Panc1 (cell line): ENCODE results near the gene RPL13. TPM values are rescaled to one million over a fixed set of nuclear protein-coding genes. Genes with fewer than 3 reads are reported as not detected.

Experiments used
- ATAC-seq: fragments of 200-7000 bp; cut with Tn5 transposase; 2 replicates; pipeline ENCODE4 v1.9.1; 2020; ENCODE audit warnings: mild to moderate bottlenecking, moderate library complexity
- BruUV-seq: library from RNA; stranded (reverse); fragments of 400-500 nt; replicated peaks from 2 replicates; lab custom pipeline; 2021; lab: Mats Ljungman, UMichigan
- CTCF ChIA-PET: fragments of 300-600 bp; sonication (Branson Sonifier 250); formaldehyde crosslinking; loops from one replicate; lab custom pipeline; 2022; ENCODE audit warnings: antibody characterized with exemption; lab: Charles Lee
- POLR2A ChIA-PET: fragments of 300-600 bp; sonication (Branson Sonifier 250); formaldehyde crosslinking; loops from one replicate; lab custom pipeline; 2022; ENCODE audit warnings: antibody characterized with exemption; lab: Charles Lee
- DNase-seq: peaks from one replicate; pipeline ENCODE4 v3.0.0-alpha.2; 2010; ENCODE audit warnings: low read depth, low spot score
- H3K27ac ChIP-seq: 2 replicates; pipeline ENCODE4 v1.5.1; 2011; ENCODE audit warnings: mild to moderate bottlenecking, low read length, inconsistent platforms
- H3K27me3 ChIP-seq: fragments of 200-500 bp; sonication (Bioruptor generic); 2 replicates; pipeline ENCODE4 v1.6.0; 2014; ENCODE audit warnings: low read length, inconsistent platforms; ENCODE audit not compliant: control insufficient read depth, insufficient read depth
- H3K36me3 ChIP-seq: fragments of 200-500 bp; sonication (Bioruptor generic); 2 replicates; pipeline ENCODE4 v1.5.1; 2014; ENCODE audit warnings: inconsistent platforms, mild to moderate bottlenecking, low read length, moderate library complexity; ENCODE audit not compliant: control insufficient read depth, insufficient read depth
- H3K4me1 ChIP-seq: 2 replicates; pipeline ENCODE4 v1.5.1; 2011; ENCODE audit warnings: inconsistent platforms, mild to moderate bottlenecking, low read length, moderate library complexity; ENCODE audit not compliant: control insufficient read depth, insufficient read depth
- H3K4me3 ChIP-seq, 2 experiments: 2 replicates each; pipeline ENCODE4 v1.5.1; 2011 to 2012; ENCODE audit warnings: low read depth in 2 of 2, low read length in 2 of 2, mild to moderate bottlenecking in 2 of 2, inconsistent platforms in 1 of 2, moderate library complexity in 1 of 2
- H3K9me3 ChIP-seq: fragments of 200-500 bp; sonication (Bioruptor generic); 2 replicates; pipeline ENCODE4 v1.5.1; 2014; ENCODE audit warnings: low read depth, mild to moderate bottlenecking, inconsistent platforms, low read length, moderate library complexity; ENCODE audit not compliant: control insufficient read depth, insufficient read depth
- CTCF ChIP-seq: fragments of 450-650 bp; IDR thresholded peaks from 2 replicates; pipeline ENCODE4 v1.5.1; 2017; ENCODE audit warnings: mild to moderate bottlenecking
- POLR2AphosphoS5 ChIP-seq: IDR thresholded peaks from 2 replicates; pipeline ENCODE4 v1.6.1; 2012; ENCODE audit warnings: mild to moderate bottlenecking, low read depth, low read length, moderate library complexity
- SIN3A ChIP-seq: IDR thresholded peaks from 2 replicates; pipeline ENCODE4 v1.6.1; 2012; ENCODE audit warnings: low read depth, mild to moderate bottlenecking, low read length, moderate library complexity, borderline replicate concordance; ENCODE audit not compliant: insufficient read depth
- TCF7L2 ChIP-seq: IDR thresholded peaks from 2 replicates; pipeline ENCODE4 v1.6.1; 2011; ENCODE audit warnings: mild to moderate bottlenecking, low read depth, low read length, inconsistent platforms
- in situ Hi-C: cut with HindIII; loops from 2 replicates; pipeline ENCODE4 v1.10.0; 2016; ENCODE audit warnings: low sequenced_read_pairs, low pct_unique_long_range_greater_than_20kb
- intact Hi-C: fragments of 100-400 bp; cut with micrococcal nuclease; formaldehyde crosslinking; loops from one replicate; pipeline ENCODE4 v1.10.0; 2022; ENCODE audit not compliant: unreplicated experiment
- total RNA-seq: library from RNA; stranded (reverse); gene quantifications from one replicate; pipeline ENCODE4 v1.2.1, GENCODE V29; 2021; ENCODE audit not compliant: unreplicated experiment
- TF ChIP-seq, protein P1 (sequence below), 2 experiments: IDR thresholded peaks; 2 replicates each; pipeline ENCODE4 v1.6.1; 2011 to 2012; ENCODE audit warnings: low read depth in 2 of 2, control low read depth in 1 of 2, low read length in 1 of 2, mild to moderate bottlenecking in 1 of 2, moderate library complexity in 1 of 2; ENCODE audit not compliant: insufficient read depth in 1 of 2

Gene RPL13
- total RNA-seq, 1 experiment from 2014 or later: 965 TPM

DNA sequence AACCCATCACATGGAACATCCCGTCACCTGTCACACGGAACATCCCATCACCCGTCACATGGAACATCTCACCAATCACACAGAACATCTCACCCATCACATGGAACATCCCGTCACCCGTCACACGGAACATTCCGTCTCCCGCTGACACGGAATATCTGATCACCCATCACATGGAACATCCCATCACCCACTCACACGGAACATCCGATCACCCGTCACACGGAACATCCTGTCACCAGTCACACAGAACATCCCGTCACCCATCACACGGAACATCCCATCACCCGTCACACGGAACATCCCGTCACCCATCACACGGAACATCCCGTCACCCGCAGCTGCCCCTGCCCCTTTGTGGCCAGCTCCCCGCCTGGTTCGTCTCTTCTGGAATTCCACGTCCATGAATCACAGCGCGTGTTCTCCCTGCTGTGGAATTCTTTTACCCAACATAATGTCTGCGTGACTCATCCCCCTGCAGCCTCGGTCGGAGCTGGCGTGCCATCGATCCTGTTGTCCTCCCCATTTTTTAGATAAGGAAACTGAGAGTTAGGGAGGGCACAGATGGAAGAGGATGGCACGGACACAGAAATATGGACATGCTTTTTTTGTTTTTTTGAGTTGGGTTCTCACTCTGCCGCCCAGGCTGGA is 20.7 kb downstream of the RPL13 start:
- H3K4me3 ChIP-seq: no peak overlapping the region
- in situ Hi-C loops (no loop called here), intact Hi-C loops (no loop called here)
- H3K9me3 ChIP-seq: no peaks in the 10 kb centered on the region
- ChIA-PET CTCF (no interaction called here), POLR2A (interaction anchor here (0.6 kb wide), 1 partner anchor 18 kb away, joined by 4 read pairs; no protein-coding TSS in a partner anchor)
- H3K27ac ChIP-seq: no peak overlapping the region
- H3K27me3 ChIP-seq: no peaks in the 10 kb centered on the region
- no peaks in the 10 kb centered on the region; the same call in 1 of the 2 replicates for H3K36me3 ChIP-seq
- H3K4me1 ChIP-seq: peaks cover 11% of the 10 kb centered on the region
- BruUV-seq: TSS peak; percentile 55
- DNase-seq: no peak
- TF ChIP-seq SIN3A (no peak), TCF7L2 (no peak), CTCF (no peak), POLR2AphosphoS5 (no peak)
- TF ChIP-seq, protein P1, sequence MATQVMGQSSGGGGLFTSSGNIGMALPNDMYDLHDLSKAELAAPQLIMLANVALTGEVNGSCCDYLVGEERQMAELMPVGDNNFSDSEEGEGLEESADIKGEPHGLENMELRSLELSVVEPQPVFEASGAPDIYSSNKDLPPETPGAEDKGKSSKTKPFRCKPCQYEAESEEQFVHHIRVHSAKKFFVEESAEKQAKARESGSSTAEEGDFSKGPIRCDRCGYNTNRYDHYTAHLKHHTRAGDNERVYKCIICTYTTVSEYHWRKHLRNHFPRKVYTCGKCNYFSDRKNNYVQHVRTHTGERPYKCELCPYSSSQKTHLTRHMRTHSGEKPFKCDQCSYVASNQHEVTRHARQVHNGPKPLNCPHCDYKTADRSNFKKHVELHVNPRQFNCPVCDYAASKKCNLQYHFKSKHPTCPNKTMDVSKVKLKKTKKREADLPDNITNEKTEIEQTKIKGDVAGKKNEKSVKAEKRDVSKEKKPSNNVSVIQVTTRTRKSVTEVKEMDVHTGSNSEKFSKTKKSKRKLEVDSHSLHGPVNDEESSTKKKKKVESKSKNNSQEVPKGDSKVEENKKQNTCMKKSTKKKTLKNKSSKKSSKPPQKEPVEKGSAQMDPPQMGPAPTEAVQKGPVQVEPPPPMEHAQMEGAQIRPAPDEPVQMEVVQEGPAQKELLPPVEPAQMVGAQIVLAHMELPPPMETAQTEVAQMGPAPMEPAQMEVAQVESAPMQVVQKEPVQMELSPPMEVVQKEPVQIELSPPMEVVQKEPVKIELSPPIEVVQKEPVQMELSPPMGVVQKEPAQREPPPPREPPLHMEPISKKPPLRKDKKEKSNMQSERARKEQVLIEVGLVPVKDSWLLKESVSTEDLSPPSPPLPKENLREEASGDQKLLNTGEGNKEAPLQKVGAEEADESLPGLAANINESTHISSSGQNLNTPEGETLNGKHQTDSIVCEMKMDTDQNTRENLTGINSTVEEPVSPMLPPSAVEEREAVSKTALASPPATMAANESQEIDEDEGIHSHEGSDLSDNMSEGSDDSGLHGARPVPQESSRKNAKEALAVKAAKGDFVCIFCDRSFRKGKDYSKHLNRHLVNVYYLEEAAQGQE (IDR thresholded peaks at IDR 0.05; ENCODE audit: insufficient read depth in 1 of 2, low read depth in 2 of 2, low read length in 1 of 2): no peak
- peak; percentile 67 for ATAC-seq

DNA sequence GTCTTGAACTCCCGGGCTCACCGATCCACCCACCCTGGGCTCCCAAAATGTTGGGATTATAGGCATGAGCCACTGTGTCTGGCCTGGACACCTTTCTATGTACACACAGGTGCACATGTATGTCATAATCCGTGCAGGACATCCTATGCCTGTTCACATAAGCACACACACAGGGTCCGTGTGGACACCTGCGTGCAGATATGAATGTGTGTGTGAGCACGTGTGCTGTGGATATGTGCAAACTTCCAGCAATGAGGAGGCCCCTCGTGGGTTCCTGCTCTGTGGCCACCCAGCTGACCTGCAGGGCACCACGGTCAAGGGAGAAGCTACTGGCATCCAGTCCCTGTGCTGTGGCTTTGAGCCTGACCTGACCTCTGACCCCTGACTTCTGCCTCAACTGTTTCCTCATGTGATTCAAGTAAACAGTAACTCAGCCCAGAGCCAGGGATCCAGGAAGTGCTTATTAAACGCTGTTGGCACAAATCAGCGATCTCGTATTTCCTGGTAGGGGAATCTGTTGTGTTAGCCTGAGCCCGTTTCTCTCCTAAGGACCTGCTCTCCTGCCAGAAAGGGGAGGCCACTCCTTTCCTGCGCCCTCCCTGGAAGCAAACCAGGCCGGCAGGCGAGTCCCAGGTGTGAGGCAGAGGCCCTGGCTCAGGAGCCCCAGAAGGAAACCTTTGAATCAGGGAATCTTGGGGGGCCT is 21.5 kb downstream of the RPL13 start:
- Histone ChIP-seq H3K27ac (no peak overlapping the region), H3K4me3 (no peak overlapping the region), H3K4me1 (peaks cover 11% of the 10 kb centered on the region), H3K9me3 (no peaks in the 10 kb centered on the region), H3K27me3 (no peaks in the 10 kb centered on the region), H3K36me3 (no peaks in the 10 kb centered on the region)
- DNase-seq (no peak), ATAC-seq (peak; percentile 18; the same call in 1 of the 2 replicates)
- TF ChIP-seq, protein P1 (IDR thresholded peaks at IDR 0.05; ENCODE audit: insufficient read depth in 1 of 2, low read depth in 2 of 2, low read length in 1 of 2): no peak
- TF ChIP-seq TCF7L2: no peak
- TF ChIP-seq SIN3A: no peak
- TF ChIP-seq POLR2AphosphoS5: no peak
- TF ChIP-seq CTCF: no peak
- intact Hi-C loops (no loop called here), in situ Hi-C loops (no loop called here)
- ChIA-PET CTCF (no interaction called here), POLR2A (interaction anchor here (0.6 kb wide), 1 partner anchor 19 kb away, joined by 4 read pairs; no protein-coding TSS in a partner anchor)
- no TSS peak for BruUV-seq
